Measurements from ENCODE around the gene HOXD9.

DNA sequence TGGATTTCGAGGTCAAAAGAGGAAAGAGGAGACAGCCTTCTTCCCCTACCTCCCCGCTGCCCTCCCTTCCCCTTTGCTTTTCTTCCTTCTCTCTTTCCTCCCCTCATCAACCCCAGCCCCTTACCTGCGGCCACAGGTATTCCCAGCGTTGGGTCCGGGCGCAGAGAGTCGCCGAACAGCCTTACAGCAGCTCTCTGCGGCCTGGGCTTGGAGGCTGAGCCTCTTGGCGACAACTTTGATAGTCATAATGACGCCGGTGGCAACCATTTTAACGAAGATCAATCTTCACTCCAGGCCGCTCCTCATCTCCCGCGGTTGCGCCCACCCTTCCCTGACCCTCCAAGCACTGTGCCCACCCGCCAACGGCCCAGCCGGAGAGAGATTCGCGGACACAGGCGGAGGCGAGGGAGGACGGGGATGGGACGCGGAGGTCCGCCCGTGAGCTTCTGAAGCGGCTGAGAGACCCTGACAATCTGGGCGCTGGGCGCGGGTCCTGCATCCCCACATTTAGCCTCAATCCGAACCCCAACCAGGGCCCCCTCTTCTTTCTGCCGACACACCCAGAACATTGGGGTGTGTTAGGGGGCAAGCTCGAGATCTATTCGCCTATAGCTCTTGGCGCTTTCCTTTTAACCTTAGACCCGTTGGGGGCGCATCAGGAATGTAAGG lies 37.3 kb upstream of the HOXD9 start:
- TF ChIP-seq, protein P1, sequence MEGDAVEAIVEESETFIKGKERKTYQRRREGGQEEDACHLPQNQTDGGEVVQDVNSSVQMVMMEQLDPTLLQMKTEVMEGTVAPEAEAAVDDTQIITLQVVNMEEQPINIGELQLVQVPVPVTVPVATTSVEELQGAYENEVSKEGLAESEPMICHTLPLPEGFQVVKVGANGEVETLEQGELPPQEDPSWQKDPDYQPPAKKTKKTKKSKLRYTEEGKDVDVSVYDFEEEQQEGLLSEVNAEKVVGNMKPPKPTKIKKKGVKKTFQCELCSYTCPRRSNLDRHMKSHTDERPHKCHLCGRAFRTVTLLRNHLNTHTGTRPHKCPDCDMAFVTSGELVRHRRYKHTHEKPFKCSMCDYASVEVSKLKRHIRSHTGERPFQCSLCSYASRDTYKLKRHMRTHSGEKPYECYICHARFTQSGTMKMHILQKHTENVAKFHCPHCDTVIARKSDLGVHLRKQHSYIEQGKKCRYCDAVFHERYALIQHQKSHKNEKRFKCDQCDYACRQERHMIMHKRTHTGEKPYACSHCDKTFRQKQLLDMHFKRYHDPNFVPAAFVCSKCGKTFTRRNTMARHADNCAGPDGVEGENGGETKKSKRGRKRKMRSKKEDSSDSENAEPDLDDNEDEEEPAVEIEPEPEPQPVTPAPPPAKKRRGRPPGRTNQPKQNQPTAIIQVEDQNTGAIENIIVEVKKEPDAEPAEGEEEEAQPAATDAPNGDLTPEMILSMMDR (conservative IDR thresholded peaks at IDR 0.05; ENCODE audit: low read length), result no peak
- TF ChIP-seq EZH2phosphoT487 (IDR thresholded peaks at IDR 0.05; ENCODE audit: borderline replicate concordance), result no peak

Data from Loucy (cell line).